Measurements from ENCODE around the gene TIMM13.

Gene TIMM13

DNA sequence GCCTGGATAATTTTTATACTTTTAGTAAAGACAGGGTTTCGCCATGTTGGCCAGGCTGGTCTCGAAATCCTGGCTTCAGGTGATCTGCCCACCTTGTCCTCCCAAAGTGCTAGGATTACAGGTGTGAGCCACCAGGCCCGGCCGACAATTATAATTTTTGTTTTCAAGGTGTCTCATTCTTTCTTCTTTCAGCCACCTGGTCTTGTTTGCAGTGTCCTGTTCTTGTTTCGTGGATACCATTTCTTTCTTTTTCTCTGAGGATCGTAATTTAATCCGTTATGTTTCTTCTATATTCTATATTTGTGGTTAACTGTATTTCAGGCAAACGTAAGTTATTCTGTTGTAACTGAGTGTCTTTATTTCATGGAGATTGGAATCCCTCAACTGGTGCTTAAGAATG lies 15.7 kb downstream of the TIMM13 start:
- Histone ChIP-seq H3K4me1 (ENCODE audit: low read depth, poor library complexity, severe bottlenecking) (no peaks in the 10 kb centered on the region), H3K27ac (no peak overlapping the region), H3K9ac (no peak overlapping the region), H3K4me3 (IDR thresholded peaks at IDR 0.05; ENCODE audit: insufficient read depth, low read depth, low read length) (no peak overlapping the region), H3K4me2 (no peak overlapping the region), H2AFZ (ENCODE audit: low read depth) (no peak overlapping the region), H3K79me2 (ENCODE audit: insufficient read depth, low read depth) (no peaks in the 10 kb centered on the region), H3K27me3 (ENCODE audit: insufficient read depth, low read depth) (no peaks in the 10 kb centered on the region), H4K20me1 (ENCODE audit: insufficient read depth) (no peaks in the 10 kb centered on the region), H3K36me3 (ENCODE audit: insufficient read depth) (no peaks in the 10 kb centered on the region)
- TF ChIP-seq, protein P1, sequence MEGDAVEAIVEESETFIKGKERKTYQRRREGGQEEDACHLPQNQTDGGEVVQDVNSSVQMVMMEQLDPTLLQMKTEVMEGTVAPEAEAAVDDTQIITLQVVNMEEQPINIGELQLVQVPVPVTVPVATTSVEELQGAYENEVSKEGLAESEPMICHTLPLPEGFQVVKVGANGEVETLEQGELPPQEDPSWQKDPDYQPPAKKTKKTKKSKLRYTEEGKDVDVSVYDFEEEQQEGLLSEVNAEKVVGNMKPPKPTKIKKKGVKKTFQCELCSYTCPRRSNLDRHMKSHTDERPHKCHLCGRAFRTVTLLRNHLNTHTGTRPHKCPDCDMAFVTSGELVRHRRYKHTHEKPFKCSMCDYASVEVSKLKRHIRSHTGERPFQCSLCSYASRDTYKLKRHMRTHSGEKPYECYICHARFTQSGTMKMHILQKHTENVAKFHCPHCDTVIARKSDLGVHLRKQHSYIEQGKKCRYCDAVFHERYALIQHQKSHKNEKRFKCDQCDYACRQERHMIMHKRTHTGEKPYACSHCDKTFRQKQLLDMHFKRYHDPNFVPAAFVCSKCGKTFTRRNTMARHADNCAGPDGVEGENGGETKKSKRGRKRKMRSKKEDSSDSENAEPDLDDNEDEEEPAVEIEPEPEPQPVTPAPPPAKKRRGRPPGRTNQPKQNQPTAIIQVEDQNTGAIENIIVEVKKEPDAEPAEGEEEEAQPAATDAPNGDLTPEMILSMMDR (conservative IDR thresholded peaks at IDR 0.05; ENCODE audit: low read depth, low read length) = no peak

DNA sequence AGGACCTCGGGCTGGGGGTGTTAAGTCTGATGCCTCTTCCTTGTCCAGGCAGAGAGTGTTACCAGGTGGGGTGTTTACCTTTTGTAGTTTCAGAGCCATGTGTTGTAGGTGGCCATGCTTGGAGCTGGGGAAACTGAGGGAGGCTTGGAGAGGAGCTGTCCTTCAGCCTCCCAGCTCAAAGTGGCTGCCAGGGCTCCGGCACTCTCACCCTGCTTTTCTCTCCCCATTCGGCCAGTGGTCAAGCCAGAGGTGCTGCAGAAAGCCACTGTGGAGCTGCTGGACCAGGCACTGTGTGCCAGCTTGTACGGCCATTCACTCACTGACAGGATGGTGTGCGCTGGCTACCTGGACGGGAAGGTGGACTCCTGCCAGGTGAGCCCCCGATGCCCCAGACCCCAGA lies 17.4 kb downstream of the TIMM13 start:
- Histone ChIP-seq H3K27me3 (ENCODE audit: insufficient read depth, low read depth) (no peaks in the 10 kb centered on the region), H3K27ac (no peak overlapping the region), H2AFZ (ENCODE audit: low read depth) (no peak overlapping the region), H4K20me1 (ENCODE audit: insufficient read depth) (no peaks in the 10 kb centered on the region), H3K79me2 (ENCODE audit: insufficient read depth, low read depth) (no peaks in the 10 kb centered on the region), H3K4me3 (IDR thresholded peaks at IDR 0.05; ENCODE audit: insufficient read depth, low read depth, low read length) (no peak overlapping the region), H3K4me1 (ENCODE audit: low read depth, poor library complexity, severe bottlenecking) (no peaks in the 10 kb centered on the region), H3K36me3 (ENCODE audit: insufficient read depth) (no peaks in the 10 kb centered on the region), H3K9ac (no peak overlapping the region), H3K4me2 (no peak overlapping the region)
- TF ChIP-seq, protein P1 (conservative IDR thresholded peaks at IDR 0.05; ENCODE audit: low read depth, low read length) = no peak

DNA sequence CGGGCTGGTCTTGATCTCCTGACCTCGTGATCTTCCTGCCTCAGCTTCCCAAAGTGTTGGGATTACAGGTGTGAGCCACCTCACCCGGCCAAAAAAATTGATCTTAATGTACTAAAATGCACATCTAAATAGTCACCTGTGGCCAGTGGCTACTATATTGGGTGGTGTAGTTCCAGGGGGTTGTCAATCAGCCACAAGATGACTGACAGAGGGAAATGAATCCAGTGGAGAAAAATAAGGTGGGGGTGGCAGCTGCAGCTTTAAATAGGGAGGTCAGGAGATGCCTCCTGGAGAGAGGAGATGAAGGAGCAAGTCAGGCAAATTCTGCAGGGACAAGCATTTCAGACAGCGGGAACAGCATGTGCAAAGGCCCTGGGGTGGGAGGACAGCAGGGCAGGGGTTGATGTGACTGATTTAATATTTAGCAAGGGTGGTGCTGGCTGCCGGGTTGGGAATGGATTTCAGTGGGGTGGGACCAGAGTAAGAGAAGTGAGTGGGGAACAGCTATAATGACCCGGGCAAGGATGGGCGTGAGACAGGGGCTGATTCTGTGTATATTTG lies 18.0 kb downstream of the TIMM13 start:
- Histone ChIP-seq H3K4me3 (IDR thresholded peaks at IDR 0.05; ENCODE audit: insufficient read depth, low read depth, low read length) (no peak overlapping the region), H2AFZ (ENCODE audit: low read depth) (no peak overlapping the region), H3K9ac (no peak overlapping the region), H3K4me2 (no peak overlapping the region), H3K4me1 (ENCODE audit: low read depth, poor library complexity, severe bottlenecking) (no peaks in the 10 kb centered on the region), H3K36me3 (ENCODE audit: insufficient read depth) (no peaks in the 10 kb centered on the region), H4K20me1 (ENCODE audit: insufficient read depth) (no peaks in the 10 kb centered on the region), H3K27me3 (ENCODE audit: insufficient read depth, low read depth) (no peaks in the 10 kb centered on the region), H3K27ac (no peak overlapping the region), H3K79me2 (ENCODE audit: insufficient read depth, low read depth) (no peaks in the 10 kb centered on the region)
- TF ChIP-seq, protein P1 (conservative IDR thresholded peaks at IDR 0.05; ENCODE audit: low read depth, low read length) = no peak

DNA sequence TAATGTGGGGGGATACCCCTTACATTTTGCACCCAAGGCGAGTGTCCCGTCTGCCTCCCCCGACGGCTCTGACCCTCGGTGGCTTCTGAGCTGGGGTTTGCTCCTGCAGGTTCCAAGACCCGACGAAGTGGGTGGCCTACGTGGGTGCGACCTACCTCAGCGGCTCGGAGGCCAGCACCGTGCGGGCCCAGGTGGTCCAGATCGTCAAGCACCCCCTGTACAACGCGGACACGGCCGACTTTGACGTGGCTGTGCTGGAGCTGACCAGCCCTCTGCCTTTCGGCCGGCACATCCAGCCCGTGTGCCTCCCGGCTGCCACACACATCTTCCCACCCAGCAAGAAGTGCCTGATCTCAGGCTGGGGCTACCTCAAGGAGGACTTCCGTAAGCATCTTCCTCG lies 19.1 kb downstream of the TIMM13 start:
- TF ChIP-seq, protein P1 (conservative IDR thresholded peaks at IDR 0.05; ENCODE audit: low read depth, low read length) = no peak
- H3K9ac ChIP-seq = no peak overlapping the region
- no peak overlapping the region for H3K27ac ChIP-seq
- H3K27me3 ChIP-seq (ENCODE audit: insufficient read depth, low read depth) = no peaks in the 10 kb centered on the region
- no peaks in the 10 kb centered on the region for H3K4me1 ChIP-seq (ENCODE audit: low read depth, poor library complexity, severe bottlenecking)
- no peak overlapping the region for H3K4me3 ChIP-seq (IDR thresholded peaks at IDR 0.05; ENCODE audit: insufficient read depth, low read depth, low read length)
- H3K79me2 ChIP-seq (ENCODE audit: insufficient read depth, low read depth) = no peaks in the 10 kb centered on the region
- H2AFZ ChIP-seq (ENCODE audit: low read depth) = no peak overlapping the region
- H3K36me3 ChIP-seq (ENCODE audit: insufficient read depth) = no peaks in the 10 kb centered on the region
- H3K4me2 ChIP-seq = no peak overlapping the region
- H4K20me1 ChIP-seq (ENCODE audit: insufficient read depth) = no peaks in the 10 kb centered on the region
